Endometrial microvascular endothelial cells (primary cell): ENCODE data around the gene PFN4. TPM values are rescaled to one million over a fixed set of nuclear protein-coding genes. Genes with fewer than 3 reads are reported as not detected.
"Not testable (repeated sequence)": the region's sequence is repeated elsewhere in the genome, so short reads cannot be mapped to it uniquely, and the experiment has no call there.

ENCODE experiments used
- in situ Hi-C: cut with HindIII; loops from 2 replicates; pipeline ENCODE4 v1.10.0; 2017; ENCODE audit warnings: low sequenced_read_pairs, low pct_unique_long_range_greater_than_20kb; ENCODE audit errors: inconsistent ontology term
- total RNA-seq: library from RNA; depleted of rRNA; stranded (reverse); fragments of >200 nt; gene quantifications from one replicate; pipeline ENCODE4 v1.2.3, GENCODE V29; 2015; ENCODE audit errors: inconsistent ontology term

PFN4 gene
- 1.5 TPM for total RNA-seq

- in situ Hi-C loops: no loop called here
Measured at GRCh38 chr2:24123195-24123921, at the start of gene PFN4, which contains the start of gene FAM228B. TSS of gene PFN4 (minus strand) at chr2:24123334. CDS start at chr2:24122535, 799 bp downstream. TSS of gene FAM228B (plus strand) at chr2:24123469. CDS start at chr2:24124362, 893 bp downstream.

- in situ Hi-C loops: no loop called here
Measured at GRCh38 chr2:24169023-24169422, 45.9 kb upstream of the PFN4 start.

GRCh38 chr2:24164416-24164973 lies 41.4 kb upstream of the PFN4 start:
- in situ Hi-C loops: no loop called here

- in situ Hi-C loops: no loop called here
Measured at GRCh38 chr2:24163601-24164000, 40.5 kb upstream of the PFN4 start.

GRCh38 chr2:24163186-24163585 lies 40.1 kb upstream of the PFN4 start:
- in situ Hi-C loops: no loop called here

GRCh38 chr2:24162494-24162893 lies 39.4 kb upstream of the PFN4 start:
- in situ Hi-C loops: no loop called here

GRCh38 chr2:24160761-24161160 lies 37.6 kb upstream of the PFN4 start:
- in situ Hi-C loops: no loop called here

- in situ Hi-C loops: no loop called here
Measured at GRCh38 chr2:24159708-24160107, 36.6 kb upstream of the PFN4 start.

GRCh38 chr2:24158131-24158530 lies 35.0 kb upstream of the PFN4 start:
- in situ Hi-C loops: no loop called here

- in situ Hi-C loops: no loop called here
Measured at GRCh38 chr2:24153478-24153877, 30.3 kb upstream of the PFN4 start.

GRCh38 chr2:24152413-24153197 lies 29.5 kb upstream of the PFN4 start:
- in situ Hi-C loops: no loop called here

- in situ Hi-C loops: no loop called here
Measured at GRCh38 chr2:24147364-24147763, 24.2 kb upstream of the PFN4 start.

- in situ Hi-C loops: not testable (repeated sequence)
Measured at GRCh38 chr2:24140305-24140704, 17.2 kb upstream of the PFN4 start.

- in situ Hi-C loops: no loop called here
Measured at GRCh38 chr2:24132543-24132942, 9.4 kb upstream of the PFN4 start.

GRCh38 chr2:24125956-24126355 lies 2.8 kb upstream of the PFN4 start:
- in situ Hi-C loops: no loop called here

GRCh38 chr2:24123922-24124580 lies 917 bp upstream of the PFN4 start:
- in situ Hi-C loops: no loop called here

- in situ Hi-C loops: no loop called here
Measured at GRCh38 chr2:24122366-24123194, 554 bp downstream of the PFN4 start.

GRCh38 chr2:24121469-24121868 lies 1.7 kb downstream of the PFN4 start:
- in situ Hi-C loops: no loop called here

- in situ Hi-C loops: no loop called here
Measured at GRCh38 chr2:24121066-24121465, 2.1 kb downstream of the PFN4 start.
